Erythroblast (primary cell): ENCODE data around the gene UGT1A4.

Experiments used
- GATA1 ChIP-seq: IDR thresholded peaks from 2 replicates; pipeline ENCODE4 v1.6.1; 2011; ENCODE audit warnings: low read depth, mild to moderate bottlenecking, control low read depth, low read length, moderate library complexity
- POLR2A ChIP-seq: IDR thresholded peaks from 2 replicates; pipeline ENCODE4 v1.6.1; 2011; ENCODE audit warnings: mild to moderate bottlenecking, low read length

DNA sequence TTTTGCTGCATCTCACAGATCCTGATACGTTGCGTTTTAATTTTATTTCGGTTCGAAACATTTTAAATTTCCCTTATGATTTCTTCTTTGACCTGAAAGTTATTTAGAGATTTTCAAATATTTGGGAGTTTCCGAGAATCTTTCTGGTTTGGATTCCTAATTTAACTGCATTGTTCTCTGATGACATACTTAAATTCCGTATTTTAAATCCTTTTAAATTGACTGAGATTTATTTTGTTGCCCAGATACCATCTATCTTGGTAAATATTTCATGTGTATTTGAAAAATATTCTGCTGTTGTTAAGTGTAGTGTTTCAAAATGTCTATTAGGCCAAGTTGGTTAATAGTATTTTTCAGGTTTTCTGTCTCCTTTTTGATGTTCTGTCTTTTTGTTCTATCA, 97.3 kb downstream of the UGT1A4 start:
- TF ChIP-seq POLR2A, result no peak
- TF ChIP-seq GATA1, result no peak
